AG04449 (cell line): Measurements from ENCODE around the gene RAD54L2.
"Not testable (repeated sequence)": the region's sequence is repeated elsewhere in the genome, so short reads cannot be mapped to it uniquely, and the experiment has no call there.

Experiments used
- CTCF ChIA-PET: fragments of 350-600 bp; formaldehyde crosslinking; extraction: SDS; loops from one replicate; lab custom pipeline; 2021; ENCODE audit warnings: antibody characterized with exemption; lab: Yijun Ruan, JAX
- POLR2A ChIA-PET: fragments of 400-600, 350-600 bp; formaldehyde crosslinking; extraction: SDS; loops from one replicate; lab custom pipeline; 2020; ENCODE audit warnings: antibody characterized with exemption, inconsistent platforms; lab: Yijun Ruan, JAX
- DNase-seq: peaks from one replicate; pipeline ENCODE4 v3.0.0-alpha.2; 2010; ENCODE audit warnings: low read depth, low spot score
- H3K4me3 ChIP-seq: 2 replicates; pipeline ENCODE4 v1.5.1; 2011; ENCODE audit warnings: low read depth, mild to moderate bottlenecking, control low read depth, low read length
- CTCF ChIP-seq: IDR thresholded peaks from one replicate; pipeline ENCODE4 v1.5.1; 2011; ENCODE audit warnings: mild to moderate bottlenecking, moderate library complexity, low read length, control low read depth, inconsistent platforms; ENCODE audit not compliant: insufficient read depth; ENCODE audit errors: missing control alignments

RAD54L2 gene

GRCh38 chr3:51522273-51522962 is 16.1 kb upstream of the RAD54L2 start:
- ChIA-PET CTCF (interaction anchor here (0.6 to 4.0 kb wide), 4 partner anchors 21 to 159 kb away, joined by 3 to 14 read pairs (median 3); no protein-coding TSS in a partner anchor), POLR2A (no interaction called here)
- DNase-seq: no peak
- H3K4me3 ChIP-seq: no peak overlapping the region
- TF ChIP-seq CTCF: no peak

GRCh38 chr3:51524874-51525273 is 13.6 kb upstream of the RAD54L2 start:
- DNase-seq, CTCF ChIA-PET, POLR2A ChIA-PET, H3K4me3 ChIP-seq: not testable (repeated sequence)

- no peak for DNase-seq
- ChIA-PET POLR2A (no interaction called here), CTCF (interaction anchor here (2.0 to 2.3 kb wide), 2 partner anchors 29 kb away, joined by 11 to 14 read pairs; no protein-coding TSS in a partner anchor)
- TF ChIP-seq CTCF: no peak
- no peak overlapping the region for H3K4me3 ChIP-seq
These were observed 8.0 kb upstream of the RAD54L2 start for GRCh38 chr3:51530485-51530884.

GRCh38 chr3:51535146-51536019 is 3.1 kb upstream of the RAD54L2 start:
- CTCF ChIA-PET: interaction anchor here (1.0 to 1.2 kb wide), 2 partner anchors 34 to 134 kb away, joined by 3 to 5 read pairs; no protein-coding TSS in a partner anchor
- DNase-seq: no peak

GRCh38 chr3:51537631-51538030 is 888 bp upstream of the RAD54L2 start:
- DNase-seq, POLR2A ChIA-PET: not testable (repeated sequence)
- CTCF ChIA-PET: interaction anchor here (0.6 to 5.0 kb wide), 6 partner anchors 8 to 142 kb away, joined by 3 to 38 read pairs (median 8); partner anchors contain the start of genes DCAF1 and TEX264
- H3K4me3 ChIP-seq: peak overlapping the region; percentile 75

More at GRCh38 chr3:51535146-51536019, 3.1 kb upstream of the RAD54L2 start:
- H3K4me3 ChIP-seq: no peak overlapping the region
- POLR2A ChIA-PET: no interaction called here
- no peak for TF ChIP-seq CTCF

GRCh38 chr3:51538115-51538458 is 432 bp upstream of the RAD54L2 start:
- peak overlapping the region; percentile 75 for H3K4me3 ChIP-seq
- ChIA-PET POLR2A (no interaction called here), CTCF (interaction anchor here (0.6 to 5.0 kb wide), 6 partner anchors 9 to 142 kb away, joined by 3 to 38 read pairs (median 8); partner anchors contain the start of genes DCAF1 and TEX264)
- DNase-seq: no peak
- TF ChIP-seq CTCF: no peak
